ENCODE data around the gene TM9SF1. TPM values are rescaled to one million over a fixed set of nuclear protein-coding genes. Genes with fewer than 3 reads are reported as not detected.
A peak's percentile ranks its signal among the peaks of the same experiment; 100 is the strongest.
"Not testable (repeated sequence)": the region's sequence is repeated elsewhere in the genome, so short reads cannot be mapped to it uniquely, and the experiment has no call there.

The TM9SF1 gene
- total RNA-seq, 1 experiment from 2014 or later: 67.8 TPM

DNA sequence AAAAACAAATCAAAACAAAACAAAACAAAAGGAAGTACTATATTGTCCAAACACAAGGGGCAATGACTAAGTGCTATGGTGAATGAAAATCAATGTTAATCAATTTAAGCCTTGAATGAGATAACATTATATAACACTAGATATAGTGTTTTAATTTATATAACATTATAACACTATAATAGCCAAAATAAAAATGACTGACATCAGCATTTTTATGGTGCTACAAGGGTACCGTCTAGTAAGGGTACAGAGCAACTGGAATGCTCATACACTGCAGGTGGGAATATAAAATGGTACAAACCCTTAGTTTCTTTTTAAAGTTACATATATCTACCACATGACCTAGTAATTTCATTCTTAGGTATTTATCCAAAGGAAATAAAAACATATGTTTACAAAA lies 31.2 kb upstream of the TM9SF1 start:
- H3K4me1 Mint-ChIP-seq (ENCODE audit: insufficient read depth, unreplicated experiment): peaks cover 20% of the 10 kb centered on the region
- no peak overlapping the region for H3K4me3 Mint-ChIP-seq (ENCODE audit: unreplicated experiment)
- ChIA-PET POLR2A (interaction anchor here (1.3 kb wide), 1 partner anchor 13 kb away, joined by 3 read pairs; the partner anchor contains the start of gene CHMP4A), CTCF (interaction anchor here (1.3 to 2.3 kb wide), 3 partner anchors 17 to 106 kb away, joined by 3 to 7 read pairs (median 4); partner anchors contain the start of gene CIDEB)
- no peak overlapping the region for H3K27ac Mint-ChIP-seq (ENCODE audit: low read depth, unreplicated experiment)
- H3K9me3 Mint-ChIP-seq (ENCODE audit: unreplicated experiment): no peaks in the 10 kb centered on the region
- no TSS peak for BruUV-seq (replicated peaks)
- no peak for DNase-seq (ENCODE audit: unreplicated experiment)
- no peaks in the 10 kb centered on the region for H3K27me3 Mint-ChIP-seq (ENCODE audit: insufficient read depth, unreplicated experiment)
- H3K36me3 Mint-ChIP-seq (ENCODE audit: insufficient read depth, unreplicated experiment): peaks cover 51% of the 10 kb centered on the region
- intact Hi-C loops (cut with micrococcal nuclease): no loop called here
- no peak for TF ChIP-seq CTCF (IDR thresholded peaks at IDR 0.05; ENCODE audit: unreplicated experiment)

- Mint-ChIP-seq H3K36me3 (ENCODE audit: insufficient read depth, unreplicated experiment) (peaks cover 44% of the 10 kb centered on the region), H3K4me3 (ENCODE audit: unreplicated experiment) (peak overlapping the region; percentile 43), H3K9me3 (ENCODE audit: unreplicated experiment) (no peaks in the 10 kb centered on the region), H3K27me3 (ENCODE audit: insufficient read depth, unreplicated experiment) (no peaks in the 10 kb centered on the region), H3K4me1 (ENCODE audit: insufficient read depth, unreplicated experiment) (peaks cover 20% of the 10 kb centered on the region), H3K27ac (ENCODE audit: low read depth, unreplicated experiment) (peak overlapping the region; percentile 73)
- CTCF ChIA-PET: interaction anchor here (0.6 to 2.3 kb wide), 3 partner anchors 8 to 219 kb away, joined by 3 to 7 read pairs (median 4); partner anchors contain the start of gene CIDEB
- intact Hi-C loops (cut with micrococcal nuclease): no loop called here
- no TSS peak for BruUV-seq (replicated peaks)
- POLR2A ChIA-PET: interaction anchor here (0.8 to 2.9 kb wide), 8 partner anchors 9 to 75 kb away, joined by 3 to 18 read pairs (median 4); partner anchors contain the start of genes CHMP4A, MDP1, NOP9 and TINF2
- TF ChIP-seq CTCF (IDR thresholded peaks at IDR 0.05; ENCODE audit: unreplicated experiment): no peak
- DNase-seq (ENCODE audit: unreplicated experiment): peak; percentile 54
Measured at GRCh38 chr14:24224618-24225071, 29.4 kb upstream of the TM9SF1 start.

DNA sequence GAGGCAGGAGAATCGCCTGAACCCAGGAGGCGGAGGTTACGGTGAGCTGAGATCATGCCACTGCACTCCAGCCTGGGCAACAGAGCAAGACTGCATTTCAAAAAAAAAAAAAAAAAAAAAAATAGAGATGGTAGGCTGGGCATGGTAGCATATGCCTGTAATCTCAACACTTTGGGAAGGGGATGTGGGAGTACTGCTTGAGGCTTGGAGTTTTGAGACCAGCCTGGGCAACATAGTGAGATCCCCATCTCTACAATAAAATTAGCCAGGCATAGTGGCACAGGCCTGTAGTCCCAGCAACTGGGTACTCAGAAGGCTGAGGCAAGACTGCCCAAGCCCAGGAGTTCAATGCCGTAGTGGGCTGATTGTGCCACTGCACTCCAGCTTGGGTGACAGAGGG lies 27.7 kb upstream of the TM9SF1 start:
- Mint-ChIP-seq H3K36me3 (ENCODE audit: insufficient read depth, unreplicated experiment) (peaks cover 35% of the 10 kb centered on the region), H3K4me1 (ENCODE audit: insufficient read depth, unreplicated experiment) (peaks cover 20% of the 10 kb centered on the region)
- H3K27me3 Mint-ChIP-seq (ENCODE audit: insufficient read depth, unreplicated experiment); H3K27ac Mint-ChIP-seq (ENCODE audit: low read depth, unreplicated experiment); DNase-seq (ENCODE audit: unreplicated experiment); intact Hi-C loops (cut with micrococcal nuclease); H3K4me3 Mint-ChIP-seq (ENCODE audit: unreplicated experiment); BruUV-seq (replicated peaks); H3K9me3 Mint-ChIP-seq (ENCODE audit: unreplicated experiment): not testable (repeated sequence)
- CTCF ChIA-PET: interaction anchor here (1.7 kb wide), 1 partner anchor 74 kb away, joined by 9 read pairs; no protein-coding TSS in a partner anchor
- POLR2A ChIA-PET: interaction anchor here (0.7 to 0.9 kb wide), 2 partner anchors 27 to 74 kb away, joined by 3 read pairs; no protein-coding TSS in a partner anchor

DNA sequence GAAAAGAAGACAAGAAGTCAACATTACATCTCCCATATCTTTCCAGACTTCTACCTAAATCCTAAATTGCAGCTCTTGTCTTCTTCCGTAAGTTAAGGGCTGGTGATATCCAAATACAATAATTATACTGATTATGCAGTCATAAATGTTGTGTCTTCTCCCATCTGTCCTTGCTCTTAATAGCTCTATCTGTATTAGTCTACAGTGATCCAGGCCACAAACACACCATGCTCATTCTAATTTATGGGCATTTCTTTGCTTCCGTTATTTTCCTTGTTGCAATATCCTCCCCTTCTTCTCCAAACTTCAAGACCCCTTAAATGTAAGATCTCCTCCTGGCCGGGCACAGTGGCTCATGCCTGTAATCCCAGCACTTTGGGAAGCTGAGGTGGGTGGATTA lies 24.3 kb upstream of the TM9SF1 start:
- peaks cover 31% of the 10 kb centered on the region for H3K36me3 Mint-ChIP-seq (ENCODE audit: insufficient read depth, unreplicated experiment)
- H3K4me3 Mint-ChIP-seq (ENCODE audit: unreplicated experiment): no peak overlapping the region
- ChIA-PET POLR2A (interaction anchor here (0.7 to 1.4 kb wide), 6 partner anchors 10 to 79 kb away, joined by 3 to 7 read pairs (median 4); partner anchors contain the start of genes GMPR2, NEDD8, TINF2 and TM9SF1), CTCF (interaction anchor here (1.1 to 2.4 kb wide), 5 partner anchors 19 to 78 kb away, joined by 3 to 19 read pairs (median 6); partner anchors contain the start of gene TINF2)
- H3K27me3 Mint-ChIP-seq (ENCODE audit: insufficient read depth, unreplicated experiment): no peaks in the 10 kb centered on the region
- H3K27ac Mint-ChIP-seq (ENCODE audit: low read depth, unreplicated experiment): no peak overlapping the region
- H3K4me1 Mint-ChIP-seq (ENCODE audit: insufficient read depth, unreplicated experiment): peaks cover 10% of the 10 kb centered on the region
- H3K9me3 Mint-ChIP-seq (ENCODE audit: unreplicated experiment): no peaks in the 10 kb centered on the region
- TF ChIP-seq CTCF (IDR thresholded peaks at IDR 0.05; ENCODE audit: unreplicated experiment): no peak
- intact Hi-C loops (cut with micrococcal nuclease): no loop called here
- no peak for DNase-seq (ENCODE audit: unreplicated experiment)
- no TSS peak for BruUV-seq (replicated peaks)

Data from MCF 10A (cell line).